Neutrophil (primary cell): Measurements from ENCODE around the gene ZNF541.

Source experiments
- H3K27ac ChIP-seq: fragments of 200-600 bp; sonication (generic); 2 replicates; pipeline ENCODE4 v1.5.1; 2016; ENCODE audit warnings: mild to moderate bottlenecking, moderate library complexity
- H3K27me3 ChIP-seq: fragments of 200-600 bp; sonication (generic); 2 replicates; pipeline ENCODE4 v1.6.0; 2016; ENCODE audit warnings: mild to moderate bottlenecking
- H3K36me3 ChIP-seq: fragments of 200-600 bp; sonication (generic); 2 replicates; pipeline ENCODE4 v1.5.1; 2017
- H3K4me1 ChIP-seq, 2 experiments: fragments of 200-600 bp in 1 of 2; sonication (generic) in 1 of 2; 1 replicate in 1 of 2; 2 replicates in 1 of 2; pipeline versions ENCODE4 v1.5.1 to v1.6.1; 2013 to 2016; ENCODE audit warnings: low read depth in 1 of 2, low read length in 1 of 2, mild to moderate bottlenecking in 1 of 2, moderate library complexity in 1 of 2; ENCODE audit not compliant: control insufficient read depth in 1 of 2, insufficient read depth in 1 of 2
- H3K4me3 ChIP-seq, 2 experiments: fragments of 200-600 bp in 1 of 2; sonication (generic) in 1 of 2; 1 replicate in 1 of 2; 2 replicates in 1 of 2; pipeline ENCODE4 v1.5.1; 2013 to 2016; ENCODE audit warnings: low read depth in 1 of 2, low read length in 1 of 2, mild to moderate bottlenecking in 1 of 2, moderate library complexity in 1 of 2
- H3K9me3 ChIP-seq: fragments of 200-600 bp; sonication (generic); 2 replicates; pipeline ENCODE4 v1.5.1; 2016
- CTCF ChIP-seq: fragments of 200-600 bp; sonication (generic); IDR thresholded peaks from 2 replicates; pipeline ENCODE4 v1.5.1; 2016; ENCODE audit warnings: antibody characterized with exemption

Gene ZNF541

GRCh38 chr19:47545061-47545948 lies 27.6 kb downstream of the ZNF541 start:
- peaks cover 73% of the 10 kb centered on the region for H3K27me3 ChIP-seq
- H3K4me3 ChIP-seq = no peak overlapping the region
- H3K36me3 ChIP-seq = no peaks in the 10 kb centered on the region
- H3K27ac ChIP-seq = no peak overlapping the region
- no peak for TF ChIP-seq CTCF
- no peaks in the 10 kb centered on the region for H3K9me3 ChIP-seq
- H3K4me1 ChIP-seq = no peaks in the 10 kb centered on the region

GRCh38 chr19:47544476-47544875 lies 28.5 kb downstream of the ZNF541 start:
- Histone ChIP-seq H3K36me3 (no peaks in the 10 kb centered on the region), H3K4me1 (no peaks in the 10 kb centered on the region), H3K9me3 (no peaks in the 10 kb centered on the region), H3K27me3 (peaks cover 71% of the 10 kb centered on the region), H3K4me3 (no peak overlapping the region), H3K27ac (no peak overlapping the region)
- no peak for TF ChIP-seq CTCF

- Histone ChIP-seq H3K9me3 (no peaks in the 10 kb centered on the region), H3K36me3 (no peaks in the 10 kb centered on the region), H3K4me1 (no peaks in the 10 kb centered on the region), H3K27ac (no peak overlapping the region), H3K4me3 (no peak overlapping the region), H3K27me3 (peaks cover 67% of the 10 kb centered on the region)
- TF ChIP-seq CTCF = no peak
Observed at GRCh38 chr19:47544075-47544474, 28.9 kb downstream of the ZNF541 start.

GRCh38 chr19:47542030-47542475 lies 30.9 kb downstream of the ZNF541 start:
- Histone ChIP-seq H3K27me3 (peaks cover 53% of the 10 kb centered on the region), H3K9me3 (no peaks in the 10 kb centered on the region), H3K27ac (no peak overlapping the region)

GRCh38 chr19:47541518-47541917 lies 31.4 kb downstream of the ZNF541 start:
- Histone ChIP-seq H3K27ac (no peak overlapping the region), H3K4me1 (no peaks in the 10 kb centered on the region), H3K4me3 (no peak overlapping the region), H3K36me3 (no peaks in the 10 kb centered on the region), H3K27me3 (peaks cover 48% of the 10 kb centered on the region), H3K9me3 (no peaks in the 10 kb centered on the region)
- TF ChIP-seq CTCF = no peak

More at GRCh38 chr19:47542030-47542475, 30.9 kb downstream of the ZNF541 start:
- no peak for TF ChIP-seq CTCF
- Histone ChIP-seq H3K4me1 (no peaks in the 10 kb centered on the region), H3K4me3 (no peak overlapping the region), H3K36me3 (no peaks in the 10 kb centered on the region)
